Measurements from ENCODE around the gene SARS1. TPM values are rescaled to one million over a fixed set of nuclear protein-coding genes. Genes with fewer than 3 reads are reported as not detected.

The SARS1 gene
- total and polyA plus RNA-seq, 2 of the 8 experiments (the other 6 are each of a cell fraction or from before 2014, with no cell fraction given), result 83.1 to 146 TPM

GRCh38 chr1:109239047-109239408 lies 25.3 kb downstream of the SARS1 start:
- no peak overlapping the region for H3K4me3 ChIP-seq (ENCODE audit: extremely low read depth in 1 of 4, insufficient read depth in 2 of 4, low read depth in 3 of 4, low read length in 4 of 4)
- H3K18ac ChIP-seq (ENCODE audit: extremely low read depth, low read length), result peak overlapping the region; percentile 99; the same call in 1 of the 2 replicates
- H3K9me3 ChIP-seq (ENCODE audit: insufficient read depth in 2 of 2, low read depth in 1 of 2, low read length in 1 of 2), result no peaks in the 10 kb centered on the region
- POLR2A ChIA-PET (ENCODE audit: partially characterized antibody), result interaction anchor here (0.9 to 15.9 kb wide), 14 partner anchors 8 to 773 kb away, joined by 3 to 252 read pairs (median 6); partner anchors contain the start of genes CELSR2, PSRC1 and SARS1
- H3K23me2 ChIP-seq (ENCODE audit: low read depth, low read length), result 0 out of 2 replicates have a peak, but pooled peaks cover 3% of the 10 kb centered on the region
- H3K4ac ChIP-seq (replicated peaks; ENCODE audit: insufficient read length, low read depth, low read length), result no peak overlapping the region
- 0 out of 2 replicates have a peak overlapping the region, but pooled peaks have one; percentile 20 for H2BK15ac ChIP-seq (ENCODE audit: low read length)
- peak overlapping the region; percentile 50; the same call in 1 of the 2 replicates for H3K27ac ChIP-seq (ENCODE audit: low read depth, low read length)
- no peak overlapping the region for H3K9ac ChIP-seq (replicated peaks in 1 of 4; ENCODE audit: extremely low read depth in 1 of 4, low read depth in 3 of 4, low read length in 3 of 4)
- 0 out of 2 replicates have a peak, but pooled peaks cover 2% of the 10 kb centered on the region for H3K79me1 ChIP-seq (ENCODE audit: low read depth, low read length)
- no peak overlapping the region for H2BK120ac ChIP-seq (replicated peaks; ENCODE audit: low read depth, low read length)
- no peak overlapping the region for H2AFZ ChIP-seq (ENCODE audit: low read length)
- H3K14ac ChIP-seq (ENCODE audit: insufficient read length), result no peak overlapping the region
- peak overlapping the region; percentile 96; the same call in 1 of the 2 replicates for H2BK5ac ChIP-seq (ENCODE audit: low read depth, low read length)
- no peak overlapping the region; the same call in 1 of the 2 replicates for H2AK5ac ChIP-seq (ENCODE audit: low read depth, low read length)
- FAIRE-seq, result no peak
- H3K23ac ChIP-seq (ENCODE audit: insufficient read length), result no peak overlapping the region
- no peak overlapping the region; the same call in none of the 2 replicates for H4K8ac ChIP-seq (ENCODE audit: extremely low read depth, insufficient read depth, low read length)
- H2BK20ac ChIP-seq (ENCODE audit: low read length), result peak overlapping the region; percentile 80; the same call in 1 of the 2 replicates
- DNase-seq (ENCODE audit: low read depth in 1 of 2, low spot score in 2 of 2), result no peak
- peaks cover 17 to 48% (median 34%) of the 10 kb centered on the region in 4 experiments for H3K36me3 ChIP-seq (ENCODE audit: control insufficient read depth in 2 of 4, insufficient read depth in 4 of 4, low read length in 3 of 4)
- no peaks in the 10 kb centered on the region for H3K79me2 ChIP-seq (ENCODE audit: control insufficient read depth in 1 of 2, insufficient read depth in 2 of 2, low read length in 2 of 2)
- no peaks in the 10 kb centered on the region for H3K27me3 ChIP-seq (replicated peaks in 1 of 4; ENCODE audit: control insufficient read depth in 3 of 4, extremely low read depth in 1 of 4, insufficient read depth in 3 of 4, low read length in 3 of 4)
- H3K4me2 ChIP-seq (ENCODE audit: insufficient read depth in 1 of 2, low read depth in 2 of 2, low read length in 2 of 2), result peak overlapping the region; percentile 0 to 15; a peak in 1 of 4 replicates
- H3K56ac ChIP-seq (replicated peaks; ENCODE audit: insufficient read length, low read depth, low read length), result no peak overlapping the region
- CTCF ChIA-PET (ENCODE audit: partially characterized antibody), result interaction anchor here (0.6 to 28.7 kb wide), 20 partner anchors 8 to 163 kb away, joined by 3 to 651 read pairs (median 4); partner anchors contain the start of genes CELSR2, SARS1 and SORT1
- TF ChIP-seq POU5F1 (IDR thresholded peaks at IDR 0.05; ENCODE audit: low read depth, low read length) (no peak), TAF1 (IDR thresholded peaks at IDR 0.05; ENCODE audit: low read depth, low read length) (no peak), PHF8 (conservative IDR thresholded peaks at IDR 0.05; ENCODE audit: low read depth, low read length) (no peak), SIRT6 (IDR thresholded peaks at IDR 0.05; ENCODE audit: low read length) (no peak), ASH2L (IDR thresholded peaks at IDR 0.05; ENCODE audit: low read length) (no peak), TBP (IDR thresholded peaks at IDR 0.05; ENCODE audit: low read depth, low read length) (no peak), TAF7 (optimal IDR thresholded peaks at IDR 0.05; ENCODE audit: borderline replicate concordance, low read depth, low read length) (no peak), E2F6 (IDR thresholded peaks at IDR 0.05) (no peak), SP1 (IDR thresholded peaks at IDR 0.05; ENCODE audit: low read depth, low read length) (no peak)
- H4K91ac ChIP-seq (replicated peaks; ENCODE audit: insufficient read length, low read length), result no peak overlapping the region
- no peak overlapping the region for H4K5ac ChIP-seq (ENCODE audit: insufficient read length, low read depth, low read length)
- 45% methylated on average over 5 of the region's 5 CpGs; no CpG with 5 or more reads in 1 of the 2 experiments for WGBS, 2 experiments (ENCODE audit: extremely low coverage in 1 of 2, insufficient coverage in 1 of 2, insufficient read length in 1 of 2, insufficient replicate concordance in 2 of 2, low coverage in 1 of 2, low lambda C conversion rate in 2 of 2, missing lambda C conversion rate in 1 of 2)
- no peaks in the 10 kb centered on the region for H4K20me1 ChIP-seq (replicated peaks in 1 of 2; ENCODE audit: control insufficient read depth in 1 of 2, insufficient read depth in 2 of 2, low read length in 2 of 2)
- peak overlapping the region; percentile 96; the same call in 1 of the 2 replicates for H2BK12ac ChIP-seq (ENCODE audit: low read depth, low read length)
- peaks cover 21 to 44% (median 31%) of the 10 kb centered on the region in 4 experiments for H3K4me1 ChIP-seq (replicated peaks in 1 of 4; ENCODE audit: control insufficient read depth in 3 of 4, insufficient read depth in 4 of 4, low read length in 3 of 4)
